COLO668 (cell line): ENCODE results near the gene CPSF6.
"Not testable (repeated sequence)": the region's sequence is repeated elsewhere in the genome, so short reads cannot be mapped to it uniquely, and the experiment has no call there.

ENCODE experiments used
- DNase-seq: peaks from one replicate; lab custom pipeline; 2025; ENCODE audit not compliant: unreplicated experiment; lab: John Stamatoyannopoulos, UW

Gene CPSF6

DNA sequence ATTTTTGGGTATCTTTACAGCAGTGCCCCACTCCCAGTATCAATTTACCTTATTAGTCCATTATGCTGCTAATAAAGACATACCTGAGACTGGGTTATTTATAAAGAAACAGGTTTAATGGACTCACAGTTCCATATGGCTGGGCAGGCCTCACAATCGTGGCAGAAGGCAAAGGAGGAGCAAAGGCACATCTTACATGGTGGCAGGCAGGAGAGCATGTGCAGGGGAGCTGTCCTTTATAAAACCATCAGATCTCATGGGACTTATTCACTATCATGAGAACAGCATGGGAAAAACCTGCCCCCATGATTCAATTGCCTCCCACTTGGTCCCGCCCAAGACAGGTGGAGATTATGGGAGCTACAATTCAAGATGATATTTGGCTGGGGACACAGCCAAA is 77.9 kb downstream of the CPSF6 start:
- DNase-seq: not testable (repeated sequence)

DNA sequence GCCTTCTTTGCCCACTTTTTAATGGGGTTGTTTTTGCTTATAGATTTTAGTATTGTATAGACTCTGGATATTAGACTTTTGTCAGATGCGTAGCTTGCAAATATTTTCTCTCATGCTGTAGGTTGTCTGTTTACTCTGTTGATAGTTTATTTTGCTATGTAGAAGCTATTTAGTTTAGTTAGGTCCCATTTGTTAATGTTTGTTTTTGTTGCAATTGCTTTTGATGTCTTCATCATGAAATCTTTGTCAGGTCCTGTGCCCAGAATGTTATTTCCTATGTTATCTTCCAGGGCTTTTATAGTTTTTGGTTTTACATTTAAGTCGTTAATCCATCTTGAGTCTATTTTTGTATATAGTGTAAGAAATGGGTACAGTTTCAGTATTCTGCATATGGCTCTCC is 78.9 kb downstream of the CPSF6 start:
- no peak for DNase-seq

DNA sequence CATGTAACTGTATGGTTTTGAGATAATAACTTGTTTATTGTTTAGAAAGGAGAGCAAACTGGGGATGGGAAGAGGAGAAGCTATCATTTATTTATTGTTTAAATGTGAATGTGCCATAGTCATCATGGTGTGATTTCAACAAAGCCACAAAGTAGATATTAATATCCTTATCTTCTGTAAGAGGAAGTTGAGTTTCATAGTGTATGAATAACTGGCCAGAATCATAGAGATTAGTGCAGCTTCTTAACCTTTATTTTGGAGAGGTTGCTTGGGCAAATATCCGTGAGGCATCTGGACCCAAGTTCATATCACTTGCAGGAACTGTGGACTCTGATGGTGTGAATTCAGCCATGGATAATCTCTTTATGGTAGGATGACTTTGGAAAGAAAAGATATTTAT is 82.0 kb downstream of the CPSF6 start:
- DNase-seq: no peak
